Activated CD8-positive, alpha-beta memory T cell treated with anti-CD3 and anti-CD28 coated beads for 48 hours (primary cell): ENCODE data around the gene MAL.
A peak's percentile ranks its signal among the peaks of the same experiment; 100 is the strongest.

Experiments used
- DNase-seq, 3 experiments: peaks; one replicate each; pipeline ENCODE4 v3.0.0-alpha.2; 2020; ENCODE audit warnings: low read depth in 2 of 3, low spot score in 2 of 3

Gene MAL

DNA sequence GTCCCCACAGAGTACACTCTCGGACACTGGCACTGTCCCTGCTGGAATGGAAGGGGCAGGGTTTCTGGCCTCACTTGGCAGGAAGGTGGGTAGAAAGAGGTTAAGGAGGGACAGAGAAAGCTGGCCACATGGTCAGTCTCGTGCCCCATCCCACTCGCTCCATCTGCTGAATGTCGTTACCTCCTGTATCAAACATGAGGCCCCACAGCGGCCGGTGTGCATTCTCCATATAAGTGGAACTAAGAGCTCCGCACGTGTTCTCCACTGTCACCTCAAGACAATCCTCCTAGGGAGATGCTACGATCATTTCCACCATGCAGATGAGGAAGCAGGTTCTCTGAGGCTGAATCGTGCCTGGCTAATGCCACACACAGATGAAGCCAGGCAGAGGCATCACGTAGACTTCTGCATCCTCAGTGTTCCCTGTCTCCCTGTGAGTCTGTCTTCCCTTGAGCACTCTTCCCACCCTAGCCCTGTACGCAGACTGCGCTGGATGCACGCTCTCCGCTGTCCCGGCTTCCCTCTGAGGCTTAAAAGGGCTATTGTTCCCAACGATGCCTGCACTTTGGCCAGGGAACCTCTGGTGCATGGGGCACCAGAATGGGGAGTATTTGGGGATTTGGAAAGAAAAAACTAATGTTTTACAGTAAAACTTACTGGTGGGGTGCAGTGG, 35.1 kb downstream of the MAL start:
- DNase-seq, result no peak

DNA sequence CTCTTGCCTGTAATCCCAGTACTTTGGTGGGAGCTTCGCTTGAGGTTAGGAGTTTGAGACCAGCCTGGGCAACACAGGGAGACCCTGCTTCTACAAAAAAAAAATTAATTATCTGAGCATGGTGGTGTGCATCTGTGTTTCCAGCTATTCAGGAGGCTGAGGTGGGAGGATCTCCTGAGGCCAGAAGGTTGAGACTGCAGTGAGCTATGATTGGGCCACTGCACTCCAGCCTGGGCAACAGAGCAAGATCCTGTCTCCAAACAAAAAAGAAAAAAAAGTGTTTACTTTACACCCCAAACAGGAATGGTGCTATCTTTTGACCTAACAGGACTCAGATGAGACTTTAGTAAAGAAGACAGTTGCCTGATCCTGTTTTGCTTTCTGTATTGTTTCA, 35.6 kb downstream of the MAL start:
- no peak for DNase-seq

DNA sequence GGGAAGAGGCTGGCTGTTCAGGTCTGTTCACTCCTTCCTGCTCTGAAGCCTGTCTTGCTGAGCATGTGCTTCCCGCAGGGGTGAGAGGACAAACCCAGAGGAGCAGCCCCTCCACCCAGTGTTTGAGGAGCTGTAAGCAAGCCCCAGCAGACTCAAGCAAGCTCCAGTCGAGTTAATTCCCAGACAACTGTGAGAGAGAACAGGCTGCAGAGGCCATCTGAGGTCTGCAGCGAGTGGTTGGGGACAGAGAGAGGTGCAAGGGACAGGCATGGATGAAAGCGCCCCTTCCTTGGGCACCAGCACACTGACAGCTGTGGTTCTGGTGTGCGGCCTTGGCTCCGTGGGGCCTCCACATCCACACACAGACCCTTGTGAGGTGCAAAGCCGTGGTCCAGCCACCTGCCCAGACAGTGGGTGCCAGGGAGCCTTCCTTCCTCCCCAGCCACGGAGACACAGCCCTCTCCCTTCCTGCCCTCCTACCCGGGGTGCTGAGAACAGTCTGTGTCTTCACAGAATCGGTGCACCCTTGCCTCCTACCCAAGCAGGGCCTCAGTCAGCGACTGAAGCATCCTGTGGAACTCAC, 36.2 kb downstream of the MAL start:
- DNase-seq, result no peak

DNA sequence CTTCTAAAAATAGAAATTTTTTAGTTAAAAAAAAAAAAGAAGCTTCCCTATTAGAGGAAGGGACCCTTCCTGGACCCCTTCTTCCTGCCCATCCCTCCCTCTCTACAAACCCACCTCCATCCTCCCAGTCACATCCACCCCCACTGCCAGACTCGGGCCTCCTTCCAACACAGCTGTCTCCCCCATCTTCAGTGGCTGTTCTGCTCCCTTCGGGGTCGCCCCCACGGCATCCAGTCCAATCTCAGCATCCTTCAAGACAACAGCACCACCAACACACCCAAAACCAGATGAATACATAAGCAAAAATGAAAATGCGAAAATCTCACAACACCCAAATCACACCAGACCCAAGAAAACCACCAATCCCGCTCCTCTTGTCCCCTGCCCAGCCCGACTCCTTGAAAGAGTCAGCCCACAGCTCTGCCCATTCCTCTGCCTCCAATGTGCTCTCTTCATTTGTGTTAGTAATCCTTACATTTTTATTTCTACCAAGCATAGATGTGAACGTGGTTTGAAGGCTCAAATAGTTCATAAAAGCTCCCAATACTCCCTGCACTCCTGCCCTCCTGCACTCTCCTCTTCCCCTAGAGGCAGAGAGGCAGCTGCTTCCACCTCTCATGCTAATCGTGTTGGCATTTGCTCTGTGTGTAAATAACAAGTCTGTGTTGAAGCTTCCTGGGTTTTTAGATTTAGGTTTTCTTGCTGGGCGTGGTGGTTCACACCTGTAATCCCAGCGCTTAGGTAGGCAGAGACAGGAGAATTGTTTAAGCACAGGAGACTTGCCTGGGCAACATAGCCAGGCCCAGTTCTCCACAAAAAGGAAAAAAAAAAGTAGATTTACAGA, 37.0 kb downstream of the MAL start:
- DNase-seq, result no peak

DNA sequence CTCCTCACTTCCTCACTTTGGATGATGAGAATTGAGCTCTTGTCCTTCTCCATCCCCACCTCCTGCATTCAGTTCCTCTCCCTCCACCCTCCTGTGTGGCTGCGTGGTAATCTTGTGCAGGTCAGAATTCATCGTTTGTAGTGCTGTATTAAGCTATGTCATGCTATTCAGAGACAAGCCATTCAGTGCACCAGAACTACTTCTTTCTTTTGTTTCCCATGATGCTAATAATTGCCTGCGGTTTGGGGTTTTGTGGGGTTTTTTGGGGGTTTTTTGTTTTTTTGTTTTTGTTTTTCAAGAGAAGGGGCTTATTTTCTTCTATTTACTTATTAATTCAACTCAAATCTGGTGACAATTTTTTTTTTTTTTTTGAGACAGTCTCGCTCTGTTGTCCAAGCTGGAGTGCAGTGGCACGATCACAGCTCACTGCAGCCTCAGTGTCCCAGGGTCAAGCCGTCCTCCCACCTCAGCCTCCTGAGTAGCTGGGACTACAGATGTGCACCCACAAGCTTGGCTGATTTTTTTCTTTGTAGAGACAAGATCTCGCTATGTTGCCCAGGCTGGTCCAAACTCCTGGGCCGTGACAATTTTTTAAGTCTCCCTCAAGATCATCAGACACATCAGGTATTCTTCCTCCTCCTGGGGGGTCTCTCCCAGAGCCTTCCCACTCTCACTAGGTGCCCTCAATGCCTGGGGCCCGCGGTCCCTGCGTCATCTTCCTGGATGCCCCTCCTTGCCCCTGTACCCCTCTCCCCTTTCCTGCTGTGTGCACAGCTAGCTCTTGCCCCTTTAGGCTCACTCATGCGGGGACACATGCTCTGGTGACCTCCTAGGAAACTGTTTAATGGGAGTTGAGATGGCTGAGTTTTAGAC, 37.8 kb downstream of the MAL start:
- no peak for DNase-seq

DNA sequence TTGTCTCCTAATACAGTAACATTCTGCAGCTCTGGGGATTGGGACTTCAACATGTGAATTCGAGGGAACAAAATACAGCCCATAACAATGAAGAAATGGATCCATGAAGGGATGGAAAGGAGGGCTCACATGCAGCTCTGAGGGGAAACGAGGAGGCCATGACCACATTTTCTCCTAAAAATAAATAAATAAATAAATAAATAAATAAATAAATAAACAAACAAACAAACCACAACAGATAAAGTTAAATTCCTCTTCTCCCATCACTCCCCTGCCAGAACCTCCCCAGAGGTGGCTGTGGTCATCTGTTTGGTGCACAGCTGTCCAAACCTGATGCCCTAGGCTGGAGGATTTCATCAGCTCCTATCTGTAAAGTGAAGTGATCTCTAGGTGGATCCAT, 42.7 kb downstream of the MAL start:
- DNase-seq, result no peak

DNA sequence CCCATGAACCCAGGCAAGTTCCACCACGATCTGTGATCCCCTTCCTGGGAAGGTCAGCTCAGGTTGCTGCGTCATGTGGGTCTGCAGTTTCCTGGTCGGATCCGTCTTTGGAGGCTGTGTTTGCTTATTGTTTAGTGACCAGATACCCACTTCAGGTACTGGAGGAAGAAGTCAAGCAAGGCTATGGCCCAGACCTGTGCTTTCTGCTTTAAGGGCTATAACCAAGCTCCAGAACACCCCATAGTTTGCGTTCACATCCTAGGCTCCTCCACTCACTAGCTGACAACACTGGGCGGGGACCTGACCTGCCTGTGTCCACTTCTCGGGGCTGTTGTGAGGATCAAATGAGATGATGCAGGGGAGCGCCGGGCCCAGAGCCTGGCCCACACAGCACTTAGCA, 44.0 kb downstream of the MAL start:
- DNase-seq, result no peak

DNA sequence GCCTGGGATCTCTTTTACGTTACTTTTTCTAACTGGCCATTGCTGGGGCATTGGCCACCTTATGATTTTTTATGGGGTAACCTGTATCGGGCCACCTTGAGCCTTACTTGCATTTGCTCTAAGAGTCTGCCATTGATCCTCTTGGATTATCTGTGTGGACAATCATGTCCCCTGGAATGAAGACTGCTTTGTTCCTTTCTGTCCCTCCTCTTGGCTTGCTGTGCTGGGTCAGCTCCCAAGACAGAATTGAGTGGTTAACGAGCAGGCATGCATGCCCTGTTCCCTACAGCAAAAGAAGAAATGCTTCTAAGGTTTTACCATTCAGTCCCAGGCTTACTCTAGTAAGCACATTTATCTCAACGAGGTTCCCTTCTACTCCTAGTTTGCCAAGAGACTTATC, 46.3 kb downstream of the MAL start:
- no peak for DNase-seq

DNA sequence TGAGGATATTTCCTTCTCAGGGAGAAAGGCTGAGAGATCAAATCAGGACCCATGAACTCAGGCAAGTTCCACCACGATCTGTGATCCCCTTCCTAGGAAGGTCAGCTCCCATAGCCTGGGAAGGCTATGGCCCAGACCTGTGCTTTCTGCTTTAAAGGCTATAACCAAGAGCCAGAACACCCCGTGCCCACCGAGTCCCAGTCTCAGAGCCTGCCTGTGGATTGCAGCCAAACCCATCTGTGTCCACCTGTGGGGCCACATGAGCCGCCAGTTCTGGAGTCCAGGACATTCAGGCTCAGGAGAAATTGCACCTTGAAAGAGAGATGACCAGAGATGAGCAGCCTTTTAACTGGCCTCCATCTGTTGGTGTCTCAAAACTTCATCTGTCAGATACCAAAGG, 46.9 kb downstream of the MAL start:
- no peak for DNase-seq

DNA sequence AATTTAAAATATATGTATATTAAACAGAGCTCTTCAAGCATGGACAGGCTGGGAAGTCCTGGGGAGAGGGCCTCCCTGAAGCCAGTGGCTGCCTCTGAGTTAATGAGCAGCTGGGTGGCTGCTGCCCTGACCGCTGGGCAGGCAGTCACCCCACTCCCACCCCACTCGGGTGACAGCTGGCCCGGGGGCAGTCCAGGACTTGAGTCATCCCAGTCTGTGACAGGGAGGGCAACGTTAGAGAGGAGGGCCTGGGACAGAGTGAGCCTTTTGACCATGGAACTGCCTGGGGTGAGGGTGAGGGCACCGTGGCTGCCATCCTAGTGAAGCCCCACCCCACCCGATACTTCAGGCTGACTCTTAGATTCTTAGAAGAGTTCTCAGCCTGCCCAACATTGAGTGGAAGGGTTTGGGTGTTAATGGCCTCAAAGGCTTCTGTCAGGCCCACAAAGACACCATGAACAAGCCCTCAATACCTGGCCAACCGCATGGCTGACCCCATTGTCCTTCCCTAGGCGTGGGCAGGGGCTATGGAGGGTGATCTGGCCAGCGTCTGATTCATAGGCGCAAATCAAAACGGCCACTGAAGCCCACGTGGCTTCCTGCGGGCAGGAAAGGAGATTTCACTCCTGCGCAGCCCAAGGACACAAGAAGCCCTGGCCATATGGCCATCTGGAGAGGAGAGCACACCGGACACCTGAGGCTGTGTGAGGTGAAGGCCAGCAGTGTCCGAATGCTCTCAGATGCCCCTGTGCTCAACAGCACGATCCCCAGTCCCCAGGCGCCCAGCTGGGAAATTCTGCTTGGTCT, 48.6 kb downstream of the MAL start:
- no peak for DNase-seq

DNA sequence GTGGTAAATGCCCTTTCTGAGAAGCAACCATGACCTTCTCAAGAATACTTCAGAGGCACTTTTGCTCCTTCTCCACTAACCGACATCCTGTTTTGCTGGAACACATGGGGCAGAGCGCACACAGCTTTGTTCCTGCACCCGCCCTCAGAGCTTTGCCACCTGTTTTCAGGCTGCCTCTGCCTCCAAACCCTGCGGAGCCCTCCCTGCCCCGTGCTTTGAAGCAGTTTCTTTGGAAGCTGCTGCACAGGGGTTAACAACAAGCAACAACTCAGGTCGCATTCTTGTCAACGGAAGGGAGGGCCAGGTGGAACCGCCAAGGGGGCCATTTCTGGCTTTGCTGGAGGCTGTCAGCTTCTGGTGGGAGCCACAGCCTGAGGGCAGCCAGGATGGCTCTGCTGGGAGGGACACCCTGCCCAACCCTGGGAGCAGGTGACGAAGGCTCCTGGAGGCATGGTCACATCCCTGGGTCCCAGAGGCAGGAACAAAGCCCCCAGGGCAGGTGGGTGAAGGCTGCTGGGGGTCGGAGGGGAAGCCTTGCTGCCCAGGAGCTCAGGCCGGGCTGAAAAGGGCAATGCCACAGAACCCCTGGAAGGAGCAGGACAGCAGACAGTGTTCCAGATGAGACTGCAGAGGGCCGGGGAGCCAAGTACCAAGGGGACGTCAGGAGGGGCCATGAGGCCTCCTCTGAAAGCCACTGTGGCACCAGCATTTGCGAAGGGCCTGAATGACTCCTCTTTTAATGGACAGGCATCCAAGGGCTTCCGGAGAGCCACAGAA, 49.3 kb downstream of the MAL start:
- peak in 2 of 3 experiments; percentile 36 to 39 for DNase-seq

DNA sequence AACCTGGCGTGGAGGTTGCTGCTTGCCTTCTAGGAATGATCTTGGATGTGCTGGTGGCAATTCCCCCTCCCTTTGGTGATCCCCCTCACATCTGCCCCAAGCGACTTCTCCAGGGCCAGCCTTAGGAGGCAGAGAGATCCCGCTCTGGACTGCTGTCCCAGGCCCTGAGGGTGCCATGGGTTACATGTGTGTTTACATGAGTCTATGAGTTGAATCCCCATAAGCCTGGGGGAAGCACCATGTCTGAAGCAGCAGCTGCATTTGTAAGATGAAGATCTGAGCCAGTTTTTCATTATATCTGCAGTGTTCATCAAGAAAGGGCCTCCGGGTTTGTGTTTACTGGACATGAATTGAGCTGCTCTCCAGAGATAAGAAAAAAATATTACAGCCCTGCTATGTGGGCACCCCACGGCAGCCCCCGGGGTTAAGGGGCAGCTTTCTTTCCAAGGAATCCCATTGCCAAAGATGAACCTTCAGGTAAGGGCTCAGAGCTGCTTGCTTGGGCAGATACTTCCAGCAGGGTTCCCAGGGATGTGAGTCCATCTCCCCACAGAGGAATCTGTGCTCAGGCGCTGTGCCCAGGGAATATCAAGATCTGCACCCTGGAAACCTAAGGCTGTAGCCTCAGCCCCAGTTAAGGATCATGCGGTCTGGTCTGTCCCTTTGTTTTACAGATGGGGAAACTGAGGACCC, 50.1 kb downstream of the MAL start:
- DNase-seq, result no peak

DNA sequence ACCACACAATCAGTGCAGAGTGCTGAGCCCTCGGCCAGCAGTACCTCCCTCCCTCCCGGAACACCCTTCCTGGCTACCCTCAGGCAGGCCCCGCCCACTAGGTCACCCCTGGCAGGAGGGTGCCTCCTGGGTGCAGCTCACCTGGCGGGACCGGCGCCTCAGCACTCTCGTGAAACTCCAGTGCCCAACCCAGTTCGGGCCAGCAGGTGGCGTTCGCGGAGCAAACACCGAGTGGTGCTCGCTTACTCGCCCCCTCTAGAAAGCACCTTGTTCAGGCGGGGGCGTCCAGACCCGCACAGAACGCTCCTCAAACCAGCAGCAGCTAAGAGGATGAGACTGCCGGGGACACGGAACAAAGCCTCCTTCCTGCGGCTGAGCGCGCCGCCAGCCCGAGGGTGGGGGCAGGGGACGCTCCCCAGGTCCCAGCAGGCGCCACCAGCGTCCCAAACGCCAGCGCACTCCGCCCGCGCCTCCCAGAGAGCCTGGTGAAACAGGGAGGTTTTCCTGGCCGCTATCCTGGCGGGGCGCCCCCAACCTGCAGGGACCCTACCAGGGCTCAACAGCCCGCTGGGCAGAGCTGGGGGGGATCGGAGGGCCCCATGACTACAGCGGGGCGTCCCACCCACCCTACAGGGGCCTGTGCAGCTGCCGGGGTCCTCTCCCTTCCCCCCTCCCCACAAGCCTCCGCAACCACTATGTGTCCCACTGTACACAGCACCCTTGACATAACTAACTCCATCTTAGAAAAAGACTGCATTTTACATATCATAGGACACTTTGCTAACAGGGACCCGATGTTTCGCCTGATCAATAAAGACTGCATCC, 51.4 kb downstream of the MAL start:
- DNase-seq, result peak; percentile 65 to 70 (median 66)

DNA sequence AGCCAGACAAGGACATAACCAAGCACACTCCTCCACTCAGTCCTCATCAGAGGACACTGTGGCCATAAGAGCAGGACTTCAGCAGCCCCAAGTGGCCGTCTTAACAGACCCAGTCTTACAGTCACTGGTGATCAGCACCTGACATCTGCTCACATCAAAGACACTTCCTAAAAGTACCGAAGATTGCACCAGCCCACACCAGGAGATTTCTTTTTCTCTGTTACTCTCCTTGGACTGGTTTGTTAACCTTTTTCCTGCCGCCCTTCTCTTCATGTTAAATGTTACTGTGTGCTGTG, 52.0 kb downstream of the MAL start:
- no peak for DNase-seq

DNA sequence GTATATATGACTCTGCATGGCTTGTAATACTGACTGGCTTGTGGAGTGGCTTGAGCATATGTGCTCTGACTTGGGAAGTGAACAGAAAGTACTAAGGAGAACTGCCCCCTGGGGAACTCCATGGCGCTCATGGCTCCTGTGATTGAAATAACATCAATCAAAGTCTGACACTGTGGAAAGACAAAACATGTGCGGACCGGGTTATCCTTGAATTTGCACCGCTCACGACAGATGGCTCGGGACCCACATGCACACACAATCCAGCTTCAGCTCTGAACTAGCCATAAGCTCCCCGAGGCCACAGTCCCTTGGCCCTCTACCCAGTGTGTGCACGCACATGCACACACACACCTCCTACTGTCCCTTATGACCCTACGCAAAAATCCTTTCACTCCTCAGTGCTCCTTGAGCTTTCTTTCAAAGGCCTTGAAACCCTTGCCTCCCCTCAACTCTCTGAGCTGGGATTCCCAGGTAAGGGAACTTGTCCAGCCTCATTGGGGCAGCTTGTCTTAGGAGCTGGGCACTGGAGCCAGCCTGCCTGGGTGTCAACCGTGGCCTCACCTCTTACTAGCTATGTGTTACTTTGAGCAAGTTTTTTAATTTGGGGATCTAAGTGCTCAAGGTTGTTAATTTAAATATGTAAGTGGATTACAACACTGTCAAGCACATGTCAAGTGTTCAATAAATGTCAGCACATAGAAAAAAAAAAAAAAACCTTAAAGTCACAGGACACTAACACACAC, 52.5 kb downstream of the MAL start:
- DNase-seq, result no peak

DNA sequence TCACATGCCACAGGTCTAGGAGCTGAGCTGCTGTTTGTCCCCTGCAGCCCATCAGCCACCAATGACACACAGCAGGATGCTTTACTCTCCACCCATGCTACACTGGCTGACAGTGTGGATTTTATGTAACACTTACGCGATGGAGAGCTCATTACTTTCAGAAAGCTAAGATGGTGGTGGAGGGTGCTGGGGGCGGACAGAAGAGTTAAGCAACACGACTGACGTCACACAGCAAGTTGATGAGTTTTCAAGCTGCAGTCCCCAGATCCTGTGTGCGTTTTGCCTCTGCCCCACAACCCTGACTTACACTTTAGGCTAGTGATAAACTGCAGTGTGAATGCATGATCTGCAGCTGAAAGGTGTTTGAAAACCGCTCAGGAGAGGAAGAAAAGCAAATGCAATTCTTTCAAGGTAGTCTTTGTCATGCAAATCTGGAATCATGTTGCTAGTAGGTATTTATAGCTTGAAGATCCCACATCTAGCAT, 53.7 kb downstream of the MAL start:
- no peak for DNase-seq

DNA sequence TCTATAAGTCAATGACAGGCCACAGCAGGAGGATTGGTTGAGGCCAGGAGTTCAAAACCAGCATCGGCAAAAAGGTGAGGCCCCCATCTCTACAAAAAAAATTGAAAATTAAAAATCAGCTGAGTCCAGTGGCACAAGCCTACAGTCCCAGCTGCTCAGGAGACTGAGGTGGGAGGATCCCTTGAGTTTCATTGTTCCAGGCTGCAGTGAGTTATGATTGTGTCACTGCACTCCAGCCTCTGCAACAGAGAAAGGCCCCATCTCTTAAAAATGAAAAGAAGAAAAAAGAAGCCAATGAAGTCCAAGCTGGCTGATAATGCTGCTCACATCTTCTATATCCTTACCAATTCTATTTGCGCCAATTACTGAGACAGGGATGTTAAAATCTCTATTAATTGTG, 57.0 kb downstream of the MAL start:
- DNase-seq, result no peak

DNA sequence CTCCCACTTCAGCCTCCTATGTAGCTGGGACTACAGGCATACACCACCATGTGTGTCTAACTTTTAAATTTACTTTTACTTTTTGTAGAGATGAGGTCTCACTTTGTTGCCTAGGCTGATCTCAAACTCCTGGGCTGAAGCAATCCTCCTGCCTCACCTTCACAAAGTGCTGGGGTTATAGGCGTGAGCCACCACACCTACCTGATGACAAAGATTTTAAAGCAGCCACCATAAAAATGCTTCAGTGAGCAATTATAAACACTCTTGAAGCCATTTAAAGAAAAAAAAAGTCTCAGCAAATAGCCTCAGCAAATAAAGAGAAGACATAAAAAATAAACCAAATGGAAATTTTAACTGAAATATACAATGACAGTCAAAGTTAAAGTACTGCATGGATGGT, 60.5 kb downstream of the MAL start:
- no peak for DNase-seq
